HG02840 (cell line): ENCODE data around the gene UXS1.
"Not testable (repeated sequence)": the region's sequence is repeated elsewhere in the genome, so short reads cannot be mapped to it uniquely, and the experiment has no call there.

Experiments
- ATAC-seq: cut with Tn5 transposase; IDR thresholded peaks from one replicate; pipeline ENCODE4 v1.9.1; 2021; ENCODE audit warnings: mild to moderate bottlenecking, moderate library complexity, moderate number of reproducible peaks; ENCODE audit not compliant: unreplicated experiment, low FRiP score

UXS1 gene

DNA sequence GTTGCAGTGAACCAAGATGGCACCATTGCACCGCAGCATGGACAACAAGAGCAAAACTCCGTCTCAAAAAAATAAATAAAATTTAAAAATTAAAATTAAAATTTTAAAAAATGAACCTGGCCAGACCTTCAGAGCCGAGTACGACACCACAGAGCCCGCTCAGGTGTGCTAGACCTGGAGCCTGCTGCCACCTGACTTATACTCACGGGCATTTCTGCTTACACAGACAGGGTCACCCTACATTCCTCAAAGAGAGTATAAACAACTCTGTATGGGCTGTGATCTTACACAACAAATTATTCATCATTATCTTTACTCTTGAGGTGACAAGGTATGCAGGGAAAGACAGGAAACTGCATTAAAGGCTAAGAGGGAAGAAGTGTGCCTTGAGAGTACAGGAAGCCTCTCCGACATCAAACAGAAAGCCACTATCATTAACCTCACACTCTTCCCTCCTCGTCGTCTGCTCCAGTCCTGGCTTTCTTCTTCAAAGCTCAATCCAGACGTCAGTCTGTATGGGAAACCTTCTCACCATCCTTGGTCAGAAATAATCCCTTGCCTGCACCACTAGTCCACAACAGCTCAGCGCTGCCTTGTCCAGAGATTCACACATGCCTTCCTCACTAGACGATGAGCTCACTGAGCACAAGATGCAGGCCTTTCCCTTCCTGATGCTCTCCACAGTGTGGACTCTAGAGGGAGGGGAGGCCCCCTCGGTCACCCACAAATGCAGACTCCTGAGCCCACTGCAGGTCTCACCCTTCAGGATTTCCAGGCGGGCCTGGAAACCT, 56.2 kb downstream of the UXS1 start:
- ATAC-seq: no peak

- not testable (repeated sequence) for ATAC-seq
These were observed 62.9 kb downstream of the UXS1 start for GRCh38 chr2:106131192-106131591.

DNA sequence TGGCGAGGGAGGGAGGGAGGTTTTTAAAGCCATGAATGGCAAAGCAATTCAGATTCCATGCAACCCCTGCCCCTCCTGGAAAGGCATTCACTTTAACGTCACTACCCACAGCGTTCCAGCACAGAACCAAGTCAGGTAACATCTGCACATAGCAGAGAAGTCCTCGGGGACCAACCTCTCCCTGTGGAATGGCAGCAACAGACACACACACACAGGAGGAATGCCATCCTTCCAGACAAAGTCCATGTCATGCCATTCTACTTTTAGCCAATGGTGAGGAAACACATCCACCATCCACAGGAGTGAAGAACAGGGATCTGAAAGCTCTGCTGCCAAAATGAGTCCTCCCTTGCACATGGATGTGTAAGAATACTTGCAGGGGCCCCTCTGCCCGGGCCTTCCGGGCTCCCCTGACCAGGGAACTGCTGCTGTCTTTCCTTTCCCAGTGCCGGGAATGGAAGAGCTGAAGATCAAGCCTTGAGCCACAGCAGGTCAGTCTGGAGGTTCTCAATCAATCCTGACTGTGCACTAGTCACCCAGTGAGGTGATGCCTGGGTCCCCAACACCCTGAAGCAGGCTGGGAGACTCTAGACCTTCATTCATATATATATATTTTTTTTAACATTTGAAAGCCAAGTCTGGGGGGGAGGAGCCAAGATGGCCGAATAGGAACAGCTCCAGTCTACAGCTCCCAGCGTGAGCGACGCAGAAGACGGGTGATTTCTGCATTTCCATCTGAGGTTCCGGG, 63.7 kb downstream of the UXS1 start:
- no peak for ATAC-seq

- ATAC-seq: no peak
These were observed 64.5 kb downstream of the UXS1 start for GRCh38 chr2:106129592-106129991.

- no peak for ATAC-seq
These were observed 65.0 kb downstream of the UXS1 start for GRCh38 chr2:106129150-106129549.

- ATAC-seq: no peak
These were observed 66.3 kb downstream of the UXS1 start for GRCh38 chr2:106127776-106128268.

DNA sequence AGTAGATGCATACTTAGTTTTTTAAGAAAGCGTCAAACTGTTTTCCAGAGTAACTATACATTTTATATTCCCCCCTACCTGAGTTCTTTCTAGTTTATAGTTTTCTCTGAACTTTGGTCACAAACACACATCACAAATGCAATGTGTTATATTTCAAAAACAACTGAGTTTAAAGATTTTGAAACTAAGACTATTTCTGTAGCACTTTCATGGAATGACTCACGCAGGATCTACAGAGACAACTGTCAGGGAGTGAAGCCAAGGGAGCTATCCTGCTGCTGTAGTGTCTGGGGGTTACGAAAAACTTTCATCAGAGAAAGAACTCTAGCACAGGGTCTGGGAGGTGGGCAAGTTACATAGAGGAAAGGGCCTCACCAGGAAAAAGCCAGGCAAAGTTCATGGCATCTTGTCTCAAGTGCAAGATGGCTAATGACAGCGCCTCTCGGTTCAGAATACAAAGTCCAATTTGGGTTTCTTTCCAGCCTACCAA, 66.8 kb downstream of the UXS1 start:
- no peak for ATAC-seq

DNA sequence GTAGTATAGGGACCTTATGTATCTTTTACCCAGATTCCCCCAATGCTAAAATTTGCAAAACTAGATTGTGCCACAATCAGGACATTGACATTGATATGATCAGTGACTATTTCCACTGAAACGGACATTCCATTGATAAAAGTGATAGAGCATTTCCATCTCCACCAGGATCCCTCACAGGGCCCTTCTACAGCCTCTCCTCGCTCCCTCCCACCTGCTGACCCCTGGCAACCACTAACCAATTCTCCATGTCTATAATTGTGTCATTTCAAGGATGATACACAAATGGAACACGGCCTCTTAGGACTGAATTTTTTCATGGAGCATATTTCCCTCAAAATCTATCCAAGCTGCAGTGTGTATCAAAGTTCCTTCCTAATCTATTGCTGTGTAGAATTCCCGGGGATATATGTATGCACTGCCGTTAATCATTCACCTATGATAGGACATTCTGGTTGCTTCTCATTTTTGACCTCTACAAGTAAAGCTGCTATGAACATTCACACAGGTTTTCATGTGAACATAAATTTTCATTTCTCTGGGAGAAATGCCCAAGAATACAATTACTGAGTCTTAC, 67.3 kb downstream of the UXS1 start:
- ATAC-seq: no peak

- ATAC-seq: no peak
These were observed 67.8 kb downstream of the UXS1 start for GRCh38 chr2:106126295-106126694.

DNA sequence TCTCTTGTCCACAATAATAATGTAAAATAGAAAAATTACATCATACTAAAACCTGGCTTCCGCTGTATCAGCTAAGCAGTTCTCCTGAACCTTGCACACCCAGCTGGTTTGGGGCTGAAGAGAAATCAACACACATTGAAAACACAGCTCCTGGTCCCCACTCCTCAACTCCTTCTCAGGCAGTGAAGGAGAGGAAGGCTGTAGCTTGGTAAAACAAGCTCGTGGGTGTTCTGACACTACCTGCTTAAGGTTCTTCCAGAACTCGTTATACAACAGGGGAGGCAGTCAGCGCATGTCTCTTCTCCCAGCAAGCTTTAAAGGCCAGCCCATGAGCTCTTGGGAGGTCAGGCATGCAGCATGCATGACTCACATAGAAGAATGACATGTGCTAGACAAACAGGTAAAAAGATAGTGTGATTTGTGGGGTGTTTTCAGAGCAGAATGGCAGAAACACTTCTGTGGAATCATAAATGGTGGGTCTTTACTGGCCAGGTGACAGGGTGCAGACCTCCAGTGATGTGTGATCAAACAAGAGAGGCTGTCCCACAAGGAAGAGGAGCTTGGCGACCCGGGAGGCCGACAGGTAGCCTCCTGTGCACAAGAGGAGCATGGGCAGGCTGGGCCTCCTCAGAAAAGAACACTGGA, 69.1 kb downstream of the UXS1 start:
- ATAC-seq: no peak

- no peak for ATAC-seq
These were observed 69.9 kb downstream of the UXS1 start for GRCh38 chr2:106124106-106124756.

- ATAC-seq: no peak
These were observed 71.9 kb downstream of the UXS1 start for GRCh38 chr2:106122157-106122556.

DNA sequence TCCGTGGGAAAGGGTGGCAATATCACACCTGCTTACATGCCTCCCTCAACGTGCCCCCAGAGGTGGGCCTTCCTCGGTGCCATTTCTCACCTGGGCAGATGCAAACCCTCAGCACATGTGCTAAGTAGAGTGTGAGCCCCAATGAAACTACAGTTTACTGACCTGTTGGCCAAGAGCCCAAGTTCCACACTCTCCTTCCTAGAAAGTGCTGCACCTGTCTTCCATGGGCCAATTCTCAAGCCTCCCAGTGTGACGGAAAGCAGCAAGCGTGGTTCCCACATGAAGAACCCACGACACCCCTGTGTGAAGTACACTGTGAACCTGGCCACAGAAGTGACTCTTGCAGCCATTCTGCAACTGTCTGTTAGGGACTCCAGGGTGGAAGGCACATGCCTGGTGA, 73.7 kb downstream of the UXS1 start:
- no peak for ATAC-seq

DNA sequence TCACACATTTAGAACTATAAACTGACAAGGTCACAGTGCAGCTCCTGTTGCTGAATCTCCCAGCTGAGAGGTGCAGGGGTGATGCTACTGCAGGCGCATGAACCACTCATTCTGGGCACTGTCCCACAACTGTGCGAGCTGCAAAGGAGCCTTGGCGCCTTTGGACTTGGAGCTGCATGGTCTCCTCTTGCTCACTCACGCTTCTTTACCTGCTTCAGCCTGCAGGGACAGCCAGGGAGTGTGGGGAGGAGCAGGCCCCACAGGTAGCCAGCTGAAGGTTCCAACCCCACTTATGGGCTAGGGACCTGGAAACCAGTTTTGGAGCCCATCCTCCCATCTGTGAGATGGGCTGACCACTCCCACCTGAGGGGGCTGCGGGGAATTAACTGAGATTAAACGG, 75.0 kb downstream of the UXS1 start:
- ATAC-seq: no peak

DNA sequence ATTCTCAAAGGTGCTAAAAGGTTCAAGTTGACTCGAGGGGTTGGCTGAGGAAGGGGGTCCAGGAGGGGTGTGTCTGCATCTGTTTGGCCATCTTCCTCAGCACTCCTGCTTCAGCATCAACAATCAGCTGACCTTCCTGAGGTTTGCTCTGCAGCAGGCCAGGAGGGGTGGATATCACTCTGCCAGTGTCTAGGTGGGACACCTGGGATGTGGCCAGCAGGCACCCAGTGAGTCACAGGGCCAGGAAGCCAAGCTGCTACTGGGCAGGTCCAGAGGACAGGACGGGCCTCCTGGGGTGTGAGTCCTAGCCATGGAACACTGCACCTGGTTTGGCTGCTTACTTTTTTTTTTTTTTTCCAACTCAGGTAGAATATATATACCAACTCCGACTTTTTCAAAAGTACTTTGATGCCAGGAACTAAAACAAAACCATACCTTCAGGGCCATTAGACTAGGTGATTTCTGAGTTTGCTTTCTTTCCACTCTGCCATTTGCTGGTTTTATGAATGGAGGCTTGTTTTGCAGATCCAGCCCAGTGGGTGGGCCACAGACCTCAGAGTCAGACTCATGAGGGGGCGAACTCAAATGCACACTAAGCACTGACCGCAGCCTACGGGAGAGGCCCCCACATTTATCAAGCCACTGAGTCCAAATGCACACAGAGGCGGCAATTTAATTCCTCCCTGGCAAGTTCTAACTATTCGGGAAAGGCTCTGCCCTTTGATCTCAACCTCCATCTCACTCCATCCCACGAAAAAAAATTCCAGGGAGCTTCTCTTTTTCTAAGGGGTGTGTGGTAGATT, 76.0 kb downstream of the UXS1 start:
- no peak for ATAC-seq

DNA sequence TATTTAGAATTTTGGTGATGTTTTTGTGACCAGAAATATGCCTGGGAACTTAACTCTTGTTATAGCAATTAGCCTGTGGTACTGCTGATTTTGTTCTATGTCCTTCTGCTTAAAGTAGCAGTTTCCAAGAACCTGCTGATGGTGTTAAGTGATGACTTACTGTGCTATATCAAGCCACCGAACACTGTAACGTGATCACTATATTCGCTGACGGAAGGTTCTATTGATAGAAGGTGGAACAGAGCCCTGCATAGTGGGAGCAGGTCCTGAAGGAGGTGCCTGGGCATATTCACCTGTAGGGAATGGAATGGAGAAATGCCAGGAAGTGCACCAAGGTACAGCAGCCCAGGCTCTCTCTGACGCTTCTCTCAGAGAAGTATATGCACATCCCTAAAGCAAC, 76.8 kb downstream of the UXS1 start:
- no peak for ATAC-seq

DNA sequence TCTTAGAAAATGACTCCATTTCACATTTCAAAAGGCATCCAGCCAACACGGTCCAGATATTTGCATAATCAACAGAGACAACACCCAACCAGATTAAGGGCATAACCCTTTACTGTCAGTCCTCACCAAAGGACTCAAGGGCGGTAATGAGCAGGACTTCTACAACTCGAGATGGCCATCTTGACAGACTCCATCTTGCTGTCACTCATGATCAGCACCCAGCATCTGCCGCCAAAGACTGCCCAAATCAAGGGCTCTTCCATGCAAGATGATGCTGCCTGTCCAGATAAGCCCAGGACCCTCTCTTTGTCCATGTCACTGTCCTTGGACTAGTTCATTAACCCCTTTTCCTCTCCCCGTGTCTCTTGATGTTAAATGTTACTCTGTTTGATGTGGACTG, 77.9 kb downstream of the UXS1 start:
- no peak for ATAC-seq

- no peak for ATAC-seq
These were observed 78.4 kb downstream of the UXS1 start for GRCh38 chr2:106115665-106116064.

- no peak for ATAC-seq
These were observed 78.9 kb downstream of the UXS1 start for GRCh38 chr2:106115250-106115649.
